ENCODE results near the gene CLEC20A.
"Not testable (repeated sequence)": the region's sequence is repeated elsewhere in the genome, so short reads cannot be mapped to it uniquely, and the experiment has no call there.

DNA sequence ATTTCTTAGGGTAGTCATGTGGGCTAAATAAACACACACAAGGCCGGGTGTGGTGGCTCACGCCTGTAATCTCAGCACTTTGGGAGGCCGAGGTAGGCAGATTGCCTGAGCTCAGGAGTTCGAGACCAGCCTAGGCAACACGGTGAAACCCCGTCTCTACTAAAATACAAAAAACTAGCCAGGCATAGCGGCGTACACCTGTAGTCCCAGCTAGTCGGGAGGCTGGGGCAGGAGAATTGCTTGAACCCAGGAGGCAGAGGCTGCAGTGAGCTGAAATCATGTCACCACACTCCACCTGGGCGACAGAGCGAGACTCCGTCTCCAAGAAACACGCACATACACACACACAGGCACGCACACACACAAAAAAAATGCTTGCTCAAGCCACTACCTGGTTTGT, 6.6 kb upstream of the CLEC20A start:
- TF ChIP-seq CEBPB (IDR thresholded peaks at IDR 0.05; ENCODE audit: low read depth, low read length); MAFK (IDR thresholded peaks at IDR 0.05; ENCODE audit: low read depth, low read length); EZH2 (IDR thresholded peaks at IDR 0.05; ENCODE audit: low read depth, low read length, severe bottlenecking); CREB1 (IDR thresholded peaks at IDR 0.05): not testable (repeated sequence)
- TF ChIP-seq, protein P1, sequence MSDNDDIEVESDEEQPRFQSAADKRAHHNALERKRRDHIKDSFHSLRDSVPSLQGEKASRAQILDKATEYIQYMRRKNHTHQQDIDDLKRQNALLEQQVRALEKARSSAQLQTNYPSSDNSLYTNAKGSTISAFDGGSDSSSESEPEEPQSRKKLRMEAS (IDR thresholded peaks at IDR 0.05): not testable (repeated sequence)
- TF ChIP-seq, protein P2, sequence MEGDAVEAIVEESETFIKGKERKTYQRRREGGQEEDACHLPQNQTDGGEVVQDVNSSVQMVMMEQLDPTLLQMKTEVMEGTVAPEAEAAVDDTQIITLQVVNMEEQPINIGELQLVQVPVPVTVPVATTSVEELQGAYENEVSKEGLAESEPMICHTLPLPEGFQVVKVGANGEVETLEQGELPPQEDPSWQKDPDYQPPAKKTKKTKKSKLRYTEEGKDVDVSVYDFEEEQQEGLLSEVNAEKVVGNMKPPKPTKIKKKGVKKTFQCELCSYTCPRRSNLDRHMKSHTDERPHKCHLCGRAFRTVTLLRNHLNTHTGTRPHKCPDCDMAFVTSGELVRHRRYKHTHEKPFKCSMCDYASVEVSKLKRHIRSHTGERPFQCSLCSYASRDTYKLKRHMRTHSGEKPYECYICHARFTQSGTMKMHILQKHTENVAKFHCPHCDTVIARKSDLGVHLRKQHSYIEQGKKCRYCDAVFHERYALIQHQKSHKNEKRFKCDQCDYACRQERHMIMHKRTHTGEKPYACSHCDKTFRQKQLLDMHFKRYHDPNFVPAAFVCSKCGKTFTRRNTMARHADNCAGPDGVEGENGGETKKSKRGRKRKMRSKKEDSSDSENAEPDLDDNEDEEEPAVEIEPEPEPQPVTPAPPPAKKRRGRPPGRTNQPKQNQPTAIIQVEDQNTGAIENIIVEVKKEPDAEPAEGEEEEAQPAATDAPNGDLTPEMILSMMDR (IDR thresholded peaks at IDR 0.05; ENCODE audit: control extremely low read depth in 1 of 3, insufficient read depth in 1 of 3, low read depth in 1 of 3, low read length in 3 of 3): not testable (repeated sequence)

Measured in H1 (cell line).